GM12878 (cell line): Measurements from ENCODE around the gene ARHGEF6. TPM values are rescaled to one million over a fixed set of nuclear protein-coding genes. Genes with fewer than 3 reads are reported as not detected.
A peak's percentile ranks its signal among the peaks of the same experiment; 100 is the strongest.

ENCODE experiments used
- ATAC-seq: fragments of 200-7000 bp; cut with Tn5 transposase; 3 replicates; pipeline ENCODE4 v1.9.1; 2020; ENCODE audit warnings: mild to moderate bottlenecking, moderate library complexity
- BruUV-seq: library from RNA; stranded (reverse); fragments of 400-500 nt; replicated peaks from 2 replicates; lab custom pipeline; 2021; lab: Mats Ljungman, UMichigan
- CTCF ChIA-PET: fragments of 300-600 bp; sonication (Branson Sonifier 250); formaldehyde crosslinking; extraction: SDS; loops from one replicate; lab custom pipeline; 2021; ENCODE audit warnings: inconsistent platforms; lab: Yijun Ruan, JAX
- POLR2A ChIA-PET: fragments of 350-600 bp; formaldehyde crosslinking; extraction: SDS; loops from one replicate; lab custom pipeline; 2021; ENCODE audit warnings: inconsistent platforms; lab: Charles Lee
- RAD21 ChIA-PET: fragments of 300-600 bp; sonication (Branson Sonifier 250); formaldehyde crosslinking; loops from one replicate; lab custom pipeline; 2023; ENCODE audit warnings: antibody characterized with exemption; ENCODE audit not compliant: unreplicated experiment; lab: Charles Lee
- SMC1A ChIA-PET: fragments of 300-600 bp; sonication (Branson Sonifier 250); formaldehyde crosslinking; loops from one replicate; lab custom pipeline; 2023; ENCODE audit not compliant: unreplicated experiment, uncharacterized antibody; lab: Charles Lee
- DNase-seq: peaks from one replicate; pipeline ENCODE4 v3.0.0-alpha.2; 2011; ENCODE audit warnings: low read depth, low spot score
- FAIRE-seq: peaks from 3 replicates; lab custom pipeline; 2011; peaks lifted over from hg19 to GRCh38; lab: Jason Lieb, UNC
- H2AFZ ChIP-seq: 2 replicates; pipeline ENCODE4 v1.6.0; 2011; ENCODE audit warnings: low read depth, low read length, control low read depth; ENCODE audit not compliant: control insufficient read depth
- H3K27ac ChIP-seq: 2 replicates; pipeline ENCODE4 v1.5.1; 2011; ENCODE audit warnings: control low read depth; ENCODE audit not compliant: control insufficient read depth, insufficient read depth
- H3K27me3 ChIP-seq, 2 experiments: replicated peaks in 1 of 2; 2 replicates each; pipeline versions ENCODE4 v1.6.0 to v1.6.1; 2011; ENCODE audit warnings: low read length in 1 of 2; ENCODE audit not compliant: control insufficient read depth in 2 of 2, insufficient read depth in 2 of 2
- H3K36me3 ChIP-seq, 2 experiments: 2 replicates each; pipeline ENCODE4 v1.5.1; 2011; ENCODE audit warnings: low read length in 1 of 2; ENCODE audit not compliant: control insufficient read depth in 2 of 2, insufficient read depth in 2 of 2
- H3K4me1 ChIP-seq: 2 replicates; pipeline ENCODE4 v1.6.1; 2011; ENCODE audit warnings: mild to moderate bottlenecking, low read length, moderate library complexity, mixed read lengths; ENCODE audit not compliant: control insufficient read depth, insufficient read depth
- H3K4me2 ChIP-seq: 2 replicates; pipeline ENCODE4 v1.6.0; 2011; ENCODE audit warnings: control low read depth; ENCODE audit not compliant: control insufficient read depth, insufficient read depth
- H3K4me3 ChIP-seq: fragments of 200-600 bp; sonication (generic); 2 replicates; pipeline ENCODE4 v1.5.1; 2016
- H3K79me2 ChIP-seq: 2 replicates; pipeline ENCODE4 v1.6.0; 2011; ENCODE audit warnings: low read length; ENCODE audit not compliant: control insufficient read depth, insufficient read depth
- H3K9ac ChIP-seq: 2 replicates; pipeline ENCODE4 v1.8.0; 2011; ENCODE audit warnings: low read length, control low read depth, mixed read lengths; ENCODE audit not compliant: control insufficient read depth, insufficient read depth
- H3K9me3 ChIP-seq: replicated peaks from 3 replicates; pipeline ENCODE4 v1.5.1; 2011; ENCODE audit warnings: mild to moderate bottlenecking, low read length; ENCODE audit not compliant: control insufficient read depth, insufficient read depth
- H4K20me1 ChIP-seq: 2 replicates; pipeline ENCODE4 v1.6.0; 2011; ENCODE audit not compliant: control insufficient read depth, insufficient read depth
- BCL11A ChIP-seq: IDR thresholded peaks from 2 replicates; pipeline ENCODE4 v1.6.1; 2011; ENCODE audit warnings: low read depth, low read length
- DPF2 ChIP-seq: fragments of 450-650 bp; IDR thresholded peaks from 2 replicates; pipeline ENCODE4 v1.6.1; 2017; ENCODE audit warnings: mild to moderate bottlenecking
- HCFC1 ChIP-seq: fragments of 150-350 bp; IDR thresholded peaks from 2 replicates; pipeline ENCODE4 v1.6.1; 2014; ENCODE audit warnings: low read length
- KAT2A ChIP-seq: conservative IDR thresholded peaks from 2 replicates; pipeline ENCODE4 v1.6.1; 2011; ENCODE audit warnings: low read depth, low read length; ENCODE audit not compliant: control insufficient read depth
- PML ChIP-seq: IDR thresholded peaks from 2 replicates; pipeline ENCODE4 v1.6.1; 2012; ENCODE audit warnings: low read length, inconsistent platforms
- SREBF1 ChIP-seq: IDR thresholded peaks from 2 replicates; pipeline ENCODE4 v1.6.1; 2012; ENCODE audit warnings: mild to moderate bottlenecking, low read length
- TCF3 ChIP-seq: IDR thresholded peaks from 2 replicates; pipeline ENCODE4 v1.6.1; 2012; ENCODE audit warnings: low read depth, mild to moderate bottlenecking, low read length, borderline replicate concordance; ENCODE audit not compliant: insufficient read depth
- ZNF384 ChIP-seq: IDR thresholded peaks from 2 replicates; pipeline ENCODE4 v1.6.1; 2012; ENCODE audit warnings: low read depth, mild to moderate bottlenecking, low read length, improper control_type of control experiment, borderline replicate concordance
- ZZZ3 ChIP-seq: IDR thresholded peaks from 2 replicates; pipeline ENCODE4 v1.6.1; 2011; ENCODE audit warnings: low read depth; ENCODE audit not compliant: control insufficient read depth, insufficient read length
- WGBS: methylation state at CpG from one replicate; pipeline ENCODE4 v1.1.6; 2016; ENCODE audit warnings: low lambda C conversion rate; ENCODE audit not compliant: insufficient replicate concordance, insufficient coverage; ENCODE audit errors: missing lambda C conversion rate; 5-methylcytosine and 5-hydroxymethylcytosine counted together
- in situ Hi-C: fragments of 300-500 bp; cut with MboI; formaldehyde crosslinking; loops from 9 replicates; pipeline ENCODE4 v1.14.3; 2018; ENCODE audit warnings: mixed read lengths
- intact Hi-C: fragments of 100-400 bp; cut with micrococcal nuclease; formaldehyde crosslinking; loops from one replicate; pipeline ENCODE4 v1.14.2; 2022; ENCODE audit not compliant: unreplicated experiment
- polyA plus RNA-seq, 11 experiments: library from polyadenylated mRNA; depleted of rRNA in 4 of 11; unstranded in 6 of 11; stranded (reverse) in 5 of 11; fragments of >200 nt; fragmentation: Nextera tagmentation in 4 of 11; fragmentation: Illumina TruSeq in 1 of 11; extraction: Ambion mirVana in 4 of 11; extraction: Trizol in 1 of 11; gene quantifications; 1 replicate in 1 of 11; 2 replicates in 10 of 11; pipeline versions ENCODE4 v1.2.1 to v1.2.3, GENCODE V29; 2011 to 2016; ENCODE audit warnings: inconsistent platforms in 2 of 11, missing spikeins in 2 of 11, low read depth in 1 of 11
- total RNA-seq, 4 experiments: library from RNA; depleted of rRNA in 3 of 4; stranded (reverse); fragments of >200 nt in 3 of 4; fragmentation: Illumina TruSeq in 1 of 4; extraction: Trizol in 1 of 4; gene quantifications; 2 replicates each; pipeline versions ENCODE4 v1.2.1 to v1.2.3, GENCODE V29; 2013 to 2021
- TF ChIP-seq, protein P1 (sequence below): fragments of 450-650 bp; IDR thresholded peaks from 2 replicates; pipeline ENCODE4 v1.6.1; 2017; ENCODE audit warnings: low read depth, mild to moderate bottlenecking, moderate library complexity
- TF ChIP-seq, protein P2 (sequence below): IDR thresholded peaks from 2 replicates; pipeline ENCODE4 v1.6.1; 2012; ENCODE audit warnings: low read length, inconsistent platforms
- TF ChIP-seq, protein P3 (sequence below): fragments of 450-650 bp; IDR thresholded peaks from 2 replicates; pipeline ENCODE4 v1.6.1; 2017; ENCODE audit warnings: mild to moderate bottlenecking

ARHGEF6 gene
- total and polyA plus RNA-seq, 10 of the 15 experiments (the other 5 are each of a cell fraction or from before 2014, with no cell fraction given) = 5.4 to 29.7 (median 18.0) TPM

DNA sequence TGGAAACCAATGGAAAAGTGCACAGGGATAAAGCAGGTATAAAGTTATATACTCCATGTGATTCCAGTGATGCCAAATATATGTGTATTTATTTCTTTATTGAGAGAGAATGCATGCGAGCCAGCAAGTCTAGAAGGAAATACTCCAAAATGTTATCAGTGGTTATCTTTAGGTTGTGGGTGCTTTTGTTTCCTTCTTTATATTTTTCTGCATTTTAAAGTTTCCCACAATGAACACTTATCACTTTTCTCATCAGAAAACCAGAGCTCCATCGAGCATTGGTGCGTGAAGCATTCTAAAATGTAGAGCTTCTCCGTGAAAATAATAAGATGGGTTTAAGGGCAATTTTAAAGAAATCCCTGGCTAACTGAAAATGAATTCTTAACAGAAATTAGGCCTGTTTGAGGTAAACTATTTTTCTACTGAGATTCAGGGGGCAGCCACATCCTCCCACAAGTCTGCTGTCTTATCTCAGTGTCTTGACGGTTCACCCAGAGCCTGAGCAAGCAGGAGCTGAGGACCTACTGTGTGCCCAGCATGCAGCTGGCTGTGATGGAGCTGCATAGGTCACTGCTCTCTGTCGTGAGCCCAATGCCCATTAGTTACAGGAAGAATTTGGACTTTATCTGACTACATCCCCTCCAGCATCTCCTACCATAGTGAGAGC lies 151.5 kb downstream of the ARHGEF6 start:
- Histone ChIP-seq H3K36me3 (no peaks in the 10 kb centered on the region), H3K9ac (no peak overlapping the region), H3K4me3 (no peak overlapping the region), H4K20me1 (no peaks in the 10 kb centered on the region), H3K79me2 (no peaks in the 10 kb centered on the region), H3K4me1 (peaks cover 10% of the 10 kb centered on the region), H3K27me3 (no peaks in the 10 kb centered on the region), H3K4me2 (no peak overlapping the region), H3K9me3 (no peaks in the 10 kb centered on the region), H2AFZ (no peak overlapping the region), H3K27ac (no peak overlapping the region)
- ChIA-PET RAD21 (no interaction called here), CTCF (no interaction called here), SMC1A (interaction anchor here (1.1 to 3.7 kb wide), 2 partner anchors 11 to 35 kb away, joined by 3 to 24 read pairs; no protein-coding TSS in a partner anchor), POLR2A (no interaction called here)
- intact Hi-C loops (loop anchor here (5.0 kb wide), 1 partner anchor 43 kb away; no protein-coding TSS in a partner anchor), in situ Hi-C loops (no loop called here)
- ATAC-seq (no peak), FAIRE-seq (no peak), DNase-seq (no peak)
- BruUV-seq = no TSS peak
- WGBS = 33% methylated on average over 6 of the region's 6 CpGs
- TF ChIP-seq ZZZ3 = no peak
- 0 out of 2 replicates have a peak, but pooled peaks have one; percentile 30 for TF ChIP-seq DPF2

DNA sequence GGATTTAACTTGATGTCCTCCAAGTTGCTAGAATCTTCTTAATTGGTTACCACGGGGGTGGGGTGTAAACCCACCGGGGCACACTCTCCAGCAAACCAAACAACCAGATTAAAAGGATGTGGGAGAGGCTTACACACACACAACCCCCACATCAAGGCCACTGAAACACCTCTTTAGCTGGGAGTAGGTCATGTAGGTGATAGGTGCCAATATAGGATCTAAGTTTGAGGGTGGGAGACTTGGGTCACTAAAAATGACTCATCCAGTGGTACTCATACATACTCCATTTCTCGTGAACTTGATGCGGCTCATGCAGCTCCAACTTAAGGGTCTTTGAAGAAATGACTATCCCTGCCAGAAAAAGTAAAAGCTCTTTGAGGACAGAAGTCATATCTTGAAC lies 153.3 kb downstream of the ARHGEF6 start:
- Histone ChIP-seq H3K27ac (no peak overlapping the region), H3K9me3 (no peaks in the 10 kb centered on the region), H3K4me1 (peaks cover 10% of the 10 kb centered on the region), H3K36me3 (no peaks in the 10 kb centered on the region), H4K20me1 (no peaks in the 10 kb centered on the region), H3K9ac (no peak overlapping the region), H3K4me2 (peak overlapping the region; percentile 33; the same call in 1 of the 2 replicates), H3K4me3 (no peak overlapping the region), H3K27me3 (no peaks in the 10 kb centered on the region), H3K79me2 (no peaks in the 10 kb centered on the region), H2AFZ (no peak overlapping the region)
- no peak for ATAC-seq
- SMC1A ChIA-PET = interaction anchor here (3.7 kb wide), 1 partner anchor 9 kb away, joined by 24 read pairs; no protein-coding TSS in a partner anchor
- POLR2A ChIA-PET = interaction anchor here (1.0 kb wide), 1 partner anchor 10 kb away, joined by 4 read pairs; no protein-coding TSS in a partner anchor
- RAD21 ChIA-PET = no interaction called here
- DNase-seq = no peak
- CTCF ChIA-PET = interaction anchor here (1.3 kb wide), 1 partner anchor 8 kb away, joined by 4 read pairs; no protein-coding TSS in a partner anchor
- FAIRE-seq = no peak
- in situ Hi-C loops = no loop called here
- WGBS = 64% methylated on average over 4 of the region's 4 CpGs
- intact Hi-C loops = loop anchor here (5.0 kb wide), 1 partner anchor 45 kb away; no protein-coding TSS in a partner anchor
- BruUV-seq = no TSS peak
- TF ChIP-seq, protein P1, sequence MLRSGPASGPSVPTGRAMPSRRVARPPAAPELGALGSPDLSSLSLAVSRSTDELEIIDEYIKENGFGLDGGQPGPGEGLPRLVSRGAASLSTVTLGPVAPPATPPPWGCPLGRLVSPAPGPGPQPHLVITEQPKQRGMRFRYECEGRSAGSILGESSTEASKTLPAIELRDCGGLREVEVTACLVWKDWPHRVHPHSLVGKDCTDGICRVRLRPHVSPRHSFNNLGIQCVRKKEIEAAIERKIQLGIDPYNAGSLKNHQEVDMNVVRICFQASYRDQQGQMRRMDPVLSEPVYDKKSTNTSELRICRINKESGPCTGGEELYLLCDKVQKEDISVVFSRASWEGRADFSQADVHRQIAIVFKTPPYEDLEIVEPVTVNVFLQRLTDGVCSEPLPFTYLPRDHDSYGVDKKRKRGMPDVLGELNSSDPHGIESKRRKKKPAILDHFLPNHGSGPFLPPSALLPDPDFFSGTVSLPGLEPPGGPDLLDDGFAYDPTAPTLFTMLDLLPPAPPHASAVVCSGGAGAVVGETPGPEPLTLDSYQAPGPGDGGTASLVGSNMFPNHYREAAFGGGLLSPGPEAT = no peak
- TF ChIP-seq, protein P2, sequence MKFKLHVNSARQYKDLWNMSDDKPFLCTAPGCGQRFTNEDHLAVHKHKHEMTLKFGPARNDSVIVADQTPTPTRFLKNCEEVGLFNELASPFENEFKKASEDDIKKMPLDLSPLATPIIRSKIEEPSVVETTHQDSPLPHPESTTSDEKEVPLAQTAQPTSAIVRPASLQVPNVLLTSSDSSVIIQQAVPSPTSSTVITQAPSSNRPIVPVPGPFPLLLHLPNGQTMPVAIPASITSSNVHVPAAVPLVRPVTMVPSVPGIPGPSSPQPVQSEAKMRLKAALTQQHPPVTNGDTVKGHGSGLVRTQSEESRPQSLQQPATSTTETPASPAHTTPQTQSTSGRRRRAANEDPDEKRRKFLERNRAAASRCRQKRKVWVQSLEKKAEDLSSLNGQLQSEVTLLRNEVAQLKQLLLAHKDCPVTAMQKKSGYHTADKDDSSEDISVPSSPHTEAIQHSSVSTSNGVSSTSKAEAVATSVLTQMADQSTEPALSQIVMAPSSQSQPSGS = no peak
- TF ChIP-seq HCFC1 = no peak
- TF ChIP-seq BCL11A = no peak
- TF ChIP-seq, protein P3, sequence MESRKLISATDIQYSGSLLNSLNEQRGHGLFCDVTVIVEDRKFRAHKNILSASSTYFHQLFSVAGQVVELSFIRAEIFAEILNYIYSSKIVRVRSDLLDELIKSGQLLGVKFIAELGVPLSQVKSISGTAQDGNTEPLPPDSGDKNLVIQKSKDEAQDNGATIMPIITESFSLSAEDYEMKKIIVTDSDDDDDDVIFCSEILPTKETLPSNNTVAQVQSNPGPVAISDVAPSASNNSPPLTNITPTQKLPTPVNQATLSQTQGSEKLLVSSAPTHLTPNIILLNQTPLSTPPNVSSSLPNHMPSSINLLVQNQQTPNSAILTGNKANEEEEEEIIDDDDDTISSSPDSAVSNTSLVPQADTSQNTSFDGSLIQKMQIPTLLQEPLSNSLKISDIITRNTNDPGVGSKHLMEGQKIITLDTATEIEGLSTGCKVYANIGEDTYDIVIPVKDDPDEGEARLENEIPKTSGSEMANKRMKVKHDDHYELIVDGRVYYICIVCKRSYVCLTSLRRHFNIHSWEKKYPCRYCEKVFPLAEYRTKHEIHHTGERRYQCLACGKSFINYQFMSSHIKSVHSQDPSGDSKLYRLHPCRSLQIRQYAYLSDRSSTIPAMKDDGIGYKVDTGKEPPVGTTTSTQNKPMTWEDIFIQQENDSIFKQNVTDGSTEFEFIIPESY = no peak
- TF ChIP-seq KAT2A = no peak
- no peak for TF ChIP-seq TCF3
- TF ChIP-seq PML = no peak
- no peak for TF ChIP-seq SREBF1
- no peak for TF ChIP-seq ZNF384
